GM23338 (cell line): Measurements from ENCODE around the gene DACH1. TPM values are rescaled to one million over a fixed set of nuclear protein-coding genes. Genes with fewer than 3 reads are reported as not detected.
A peak's percentile ranks its signal among the peaks of the same experiment; 100 is the strongest.

Source experiments
- ATAC-seq: fragments of 200-7000 bp; cut with Tn5 transposase; 3 replicates; pipeline ENCODE4 v1.9.1; 2020
- DNase-seq: peaks from one replicate; pipeline ENCODE4 v3.0.0-alpha.2; 2015; ENCODE audit warnings: low spot score
- H2AFZ ChIP-seq: fragments of 200-600 bp; sonication (generic); 2 replicates; pipeline ENCODE4 v1.8.0; 2016; ENCODE audit warnings: antibody characterized with exemption, mild to moderate bottlenecking, moderate library complexity
- H3F3A ChIP-seq: fragments of 200-600 bp; sonication (generic); replicated peaks from 2 replicates; pipeline ENCODE4 v1.8.0; 2017; ENCODE audit warnings: antibody characterized with exemption, mixed run types, low read depth
- H3K27ac ChIP-seq: fragments of 200-600 bp; sonication (generic); 2 replicates; pipeline ENCODE4 v1.6.1; 2016; ENCODE audit warnings: low read depth
- H3K27me3 ChIP-seq: fragments of 200-600 bp; sonication (generic); 2 replicates; pipeline ENCODE4 v1.8.0; 2016; ENCODE audit warnings: mild to moderate bottlenecking, mixed run types, moderate library complexity; ENCODE audit not compliant: insufficient read depth
- H3K36me3 ChIP-seq: fragments of 200-600 bp; sonication (generic); 2 replicates; pipeline ENCODE4 v1.8.0; 2016; ENCODE audit warnings: mild to moderate bottlenecking; ENCODE audit not compliant: insufficient read depth
- H3K4me1 ChIP-seq: fragments of 200-600 bp; sonication (generic); 2 replicates; pipeline ENCODE4 v1.8.0; 2016; ENCODE audit warnings: mild to moderate bottlenecking, moderate library complexity; ENCODE audit not compliant: insufficient read depth
- H3K4me2 ChIP-seq: fragments of 200-600 bp; sonication (generic); 2 replicates; pipeline ENCODE4 v1.7.1; 2017; ENCODE audit warnings: mixed run types
- H3K4me3 ChIP-seq: fragments of 200-600 bp; sonication (generic); 2 replicates; pipeline ENCODE4 v1.6.1; 2016; ENCODE audit warnings: mixed run types
- H3K79me2 ChIP-seq: fragments of 200-600 bp; sonication (generic); replicated peaks from 2 replicates; pipeline ENCODE4 v1.8.0; 2017; ENCODE audit warnings: mild to moderate bottlenecking; ENCODE audit not compliant: insufficient read depth
- H3K9me2 ChIP-seq: fragments of 200-600 bp; sonication (generic); 2 replicates; pipeline ENCODE4 v1.8.0; 2017; ENCODE audit not compliant: insufficient read depth
- H4K20me1 ChIP-seq: fragments of 200-600 bp; sonication (generic); replicated peaks from 2 replicates; pipeline ENCODE4 v1.8.0; 2017; ENCODE audit warnings: mild to moderate bottlenecking; ENCODE audit not compliant: insufficient read depth
- H3K27ac Mint-ChIP-seq: 2 replicates; pipeline ENCODE4 v1.8.0; 2020; ENCODE audit warnings: inconsistent platforms, mild to moderate bottlenecking, moderate library complexity, mixed read lengths
- H3K27me3 Mint-ChIP-seq: 3 replicates; pipeline ENCODE4 v1.8.0; 2022; ENCODE audit warnings: low read depth, mild to moderate bottlenecking, moderate library complexity, mixed read lengths, inconsistent platforms; ENCODE audit not compliant: insufficient read depth, poor library complexity
- H3K36me3 Mint-ChIP-seq: 3 replicates; pipeline ENCODE4 v1.8.0; 2021; ENCODE audit warnings: low read depth, mild to moderate bottlenecking, inconsistent platforms, moderate library complexity, mixed read lengths
- H3K4me1 Mint-ChIP-seq: 3 replicates; pipeline ENCODE4 v1.8.0; 2020; ENCODE audit warnings: mild to moderate bottlenecking, inconsistent platforms, mixed read lengths
- H3K4me3 Mint-ChIP-seq: 3 replicates; pipeline ENCODE4 v1.8.0; 2021; ENCODE audit warnings: moderate library complexity, mild to moderate bottlenecking, inconsistent platforms, mixed read lengths
- H3K9me3 Mint-ChIP-seq: 3 replicates; pipeline ENCODE4 v1.8.0; 2020; ENCODE audit warnings: moderate library complexity, mild to moderate bottlenecking, inconsistent platforms, mixed read lengths
- EZH2 ChIP-seq: fragments of 200-600 bp; sonication (generic); IDR thresholded peaks from one replicate; pipeline ENCODE4 v1.8.0; 2017; ENCODE audit warnings: antibody characterized with exemption, mild to moderate bottlenecking, low read depth; ENCODE audit not compliant: unreplicated experiment
- EZH2phosphoT487 ChIP-seq: fragments of 200-600 bp; sonication (generic); IDR thresholded peaks from one replicate; pipeline ENCODE4 v1.8.1; 2018; ENCODE audit warnings: antibody characterized with exemption; ENCODE audit not compliant: unreplicated experiment
- JUNB ChIP-seq: IDR thresholded peaks from one replicate; pipeline ENCODE4 v1.6.1; 2016; ENCODE audit warnings: antibody characterized with exemption; ENCODE audit not compliant: unreplicated experiment
- NANOG ChIP-seq: IDR thresholded peaks from 2 replicates; pipeline ENCODE4 v1.6.1; 2016; ENCODE audit warnings: antibody characterized with exemption, borderline replicate concordance
- POLR2AphosphoS5 ChIP-seq: IDR thresholded peaks from 2 replicates; pipeline ENCODE4 v1.6.1; 2016; ENCODE audit warnings: antibody characterized with exemption, low read depth
- STAT1 ChIP-seq: IDR thresholded peaks from one replicate; pipeline ENCODE4 v1.6.1; 2016; ENCODE audit warnings: antibody characterized with exemption; ENCODE audit not compliant: unreplicated experiment
- ZNF114 ChIP-seq: fragments of 250-450 bp; sonication (Bioruptor Pico); IDR thresholded peaks from 2 replicates; pipeline ENCODE4 v1.5.0; 2020; ENCODE audit warnings: mild to moderate bottlenecking, moderate library complexity
- ZNF331 ChIP-seq: fragments of 250-450 bp; sonication (Bioruptor Pico); IDR thresholded peaks from 2 replicates; pipeline ENCODE4 v1.5.0; 2020; ENCODE audit warnings: low read depth, mild to moderate bottlenecking, moderate library complexity
- polyA plus RNA-seq: library from polyadenylated mRNA; unstranded; fragments of >200 nt; fragmentation: Nextera tagmentation; extraction: Ambion mirVana; gene quantifications from 2 replicates; pipeline ENCODE4 v1.2.1, GENCODE V29; 2016
- total RNA-seq: library from RNA; depleted of rRNA; stranded (reverse); fragments of >200 nt; shearing (Covaris generic); gene quantifications from 2 replicates; pipeline ENCODE4 v1.2.3, GENCODE V29; 2014
- TF ChIP-seq, protein P1 (sequence below), 2 experiments: fragments of 200-600 bp in 1 of 2; sonication (generic) in 1 of 2; conservative IDR thresholded peaks; 2 replicates each; pipeline versions ENCODE4 v1.5.1 to v1.6.1; 2016 to 2017; ENCODE audit warnings: antibody characterized with exemption in 2 of 2, low read depth in 2 of 2, mild to moderate bottlenecking in 2 of 2, moderate library complexity in 1 of 2
- TF ChIP-seq, protein P2 (sequence below): IDR thresholded peaks from one replicate; pipeline ENCODE4 v1.6.1; 2018; ENCODE audit warnings: antibody characterized with exemption; ENCODE audit not compliant: unreplicated experiment
- TF ChIP-seq, protein P3 (sequence below): IDR thresholded peaks from 2 replicates; pipeline ENCODE4 v1.6.1; 2016; ENCODE audit warnings: antibody characterized with exemption

The DACH1 gene
- total and polyA plus RNA-seq, 2 experiments from 2014 or later: 0.45 to 0.57 TPM

DNA sequence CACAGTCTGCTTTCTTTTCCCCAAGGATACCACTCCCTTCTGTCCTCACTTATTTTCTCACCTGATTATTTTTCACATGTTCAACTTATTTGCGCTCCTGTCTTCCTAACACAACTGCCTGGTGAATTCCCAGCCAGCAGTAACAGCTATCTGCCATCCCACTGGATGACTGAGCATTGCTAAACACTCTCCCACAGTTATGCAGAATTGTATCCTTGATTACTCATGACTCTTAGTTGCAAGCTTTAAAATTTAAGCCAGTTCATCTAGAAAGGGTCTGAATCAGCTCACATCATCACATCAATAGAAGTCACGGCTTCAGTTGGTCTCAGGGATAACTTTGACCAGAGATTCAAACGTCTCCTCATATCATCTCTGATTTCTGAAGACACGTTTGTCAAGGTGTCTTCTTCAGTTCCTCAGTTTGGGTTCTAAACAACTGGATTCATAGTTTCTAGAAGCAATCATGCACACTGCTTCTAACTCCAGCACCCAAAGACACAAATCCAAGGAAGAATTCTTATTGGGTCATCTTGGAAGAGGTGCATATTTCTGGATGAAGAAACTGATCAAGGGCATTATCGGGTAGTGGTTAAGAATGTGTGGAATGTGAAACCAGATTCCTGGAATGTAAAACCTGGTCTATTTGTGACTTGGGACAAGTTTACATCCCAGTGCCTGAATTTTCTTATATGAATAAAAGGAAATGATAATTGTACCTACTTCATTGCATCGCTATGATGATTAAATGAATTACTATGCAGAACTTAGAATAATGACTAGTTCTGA is 13.9 kb upstream of the DACH1 start:
- peak overlapping the region; percentile 76; the same call in 1 of the 2 replicates for H3K27ac ChIP-seq
- TF ChIP-seq ZNF331 (CRISPR knock-in tag) (no peak), POLR2AphosphoS5 (no peak), EZH2 (no peak)
- TF ChIP-seq, protein P1, sequence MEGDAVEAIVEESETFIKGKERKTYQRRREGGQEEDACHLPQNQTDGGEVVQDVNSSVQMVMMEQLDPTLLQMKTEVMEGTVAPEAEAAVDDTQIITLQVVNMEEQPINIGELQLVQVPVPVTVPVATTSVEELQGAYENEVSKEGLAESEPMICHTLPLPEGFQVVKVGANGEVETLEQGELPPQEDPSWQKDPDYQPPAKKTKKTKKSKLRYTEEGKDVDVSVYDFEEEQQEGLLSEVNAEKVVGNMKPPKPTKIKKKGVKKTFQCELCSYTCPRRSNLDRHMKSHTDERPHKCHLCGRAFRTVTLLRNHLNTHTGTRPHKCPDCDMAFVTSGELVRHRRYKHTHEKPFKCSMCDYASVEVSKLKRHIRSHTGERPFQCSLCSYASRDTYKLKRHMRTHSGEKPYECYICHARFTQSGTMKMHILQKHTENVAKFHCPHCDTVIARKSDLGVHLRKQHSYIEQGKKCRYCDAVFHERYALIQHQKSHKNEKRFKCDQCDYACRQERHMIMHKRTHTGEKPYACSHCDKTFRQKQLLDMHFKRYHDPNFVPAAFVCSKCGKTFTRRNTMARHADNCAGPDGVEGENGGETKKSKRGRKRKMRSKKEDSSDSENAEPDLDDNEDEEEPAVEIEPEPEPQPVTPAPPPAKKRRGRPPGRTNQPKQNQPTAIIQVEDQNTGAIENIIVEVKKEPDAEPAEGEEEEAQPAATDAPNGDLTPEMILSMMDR (conservative IDR thresholded peaks at IDR 0.05; ENCODE audit: low read depth in 2 of 2): no peak
- no peaks in the 10 kb centered on the region for H3K9me2 ChIP-seq
- H3K4me1 Mint-ChIP-seq: peaks cover 31% of the 10 kb centered on the region
- H3K36me3 Mint-ChIP-seq: peaks cover 6% of the 10 kb centered on the region
- no peak overlapping the region for H3K4me3 ChIP-seq
- peaks cover 19% of the 10 kb centered on the region for H3K4me1 ChIP-seq
- H3K36me3 ChIP-seq: no peaks in the 10 kb centered on the region
- H3K79me2 ChIP-seq: no peaks in the 10 kb centered on the region
- peaks cover 17% of the 10 kb centered on the region; the same call in 2 of the 3 replicates for H3K9me3 Mint-ChIP-seq
- DNase-seq (peak; percentile 47), ATAC-seq (no peak)
- H3K4me3 Mint-ChIP-seq: no peak overlapping the region
- H3K27me3 ChIP-seq: no peaks in the 10 kb centered on the region
- no peaks in the 10 kb centered on the region for H3F3A ChIP-seq
- no peaks in the 10 kb centered on the region for H3K27me3 Mint-ChIP-seq
- H2AFZ ChIP-seq: no peak overlapping the region
- H3K4me2 ChIP-seq: peak overlapping the region; percentile 29; the same call in 1 of the 2 replicates
- H3K27ac Mint-ChIP-seq: no peak overlapping the region
- H4K20me1 ChIP-seq: no peaks in the 10 kb centered on the region

DNA sequence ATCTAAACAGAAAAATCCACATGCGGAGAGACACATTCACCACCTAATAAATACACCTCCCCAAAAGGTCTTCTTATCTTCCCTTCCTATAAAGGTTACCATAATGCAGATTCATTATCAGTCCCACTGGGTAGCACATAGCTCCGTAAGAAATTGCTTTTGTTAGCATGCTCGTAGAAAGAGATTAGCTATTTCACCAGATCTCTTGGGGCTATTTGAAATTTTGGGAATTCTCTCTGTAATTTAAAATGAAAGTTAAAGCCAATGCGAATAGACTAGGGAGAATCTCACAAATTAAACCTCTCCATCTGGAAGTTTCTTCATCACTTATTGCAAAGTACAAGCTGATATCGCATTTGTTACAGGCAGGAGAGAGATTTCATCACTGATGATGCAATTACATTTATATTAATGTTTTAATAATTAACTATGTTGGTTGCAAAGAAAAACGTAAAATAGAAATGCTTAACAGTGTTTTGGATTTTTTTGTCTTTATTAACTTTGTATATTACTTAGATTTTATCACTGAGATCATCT is 12.9 kb upstream of the DACH1 start:
- ATAC-seq: no peak
- H3K4me3 Mint-ChIP-seq: no peak overlapping the region
- TF ChIP-seq JUNB (no peak), EZH2phosphoT487 (no peak), STAT1 (no peak), NANOG (no peak), POLR2AphosphoS5 (no peak), ZNF114 (CRISPR knock-in tag) (no peak), EZH2 (no peak)
- TF ChIP-seq, protein P2, sequence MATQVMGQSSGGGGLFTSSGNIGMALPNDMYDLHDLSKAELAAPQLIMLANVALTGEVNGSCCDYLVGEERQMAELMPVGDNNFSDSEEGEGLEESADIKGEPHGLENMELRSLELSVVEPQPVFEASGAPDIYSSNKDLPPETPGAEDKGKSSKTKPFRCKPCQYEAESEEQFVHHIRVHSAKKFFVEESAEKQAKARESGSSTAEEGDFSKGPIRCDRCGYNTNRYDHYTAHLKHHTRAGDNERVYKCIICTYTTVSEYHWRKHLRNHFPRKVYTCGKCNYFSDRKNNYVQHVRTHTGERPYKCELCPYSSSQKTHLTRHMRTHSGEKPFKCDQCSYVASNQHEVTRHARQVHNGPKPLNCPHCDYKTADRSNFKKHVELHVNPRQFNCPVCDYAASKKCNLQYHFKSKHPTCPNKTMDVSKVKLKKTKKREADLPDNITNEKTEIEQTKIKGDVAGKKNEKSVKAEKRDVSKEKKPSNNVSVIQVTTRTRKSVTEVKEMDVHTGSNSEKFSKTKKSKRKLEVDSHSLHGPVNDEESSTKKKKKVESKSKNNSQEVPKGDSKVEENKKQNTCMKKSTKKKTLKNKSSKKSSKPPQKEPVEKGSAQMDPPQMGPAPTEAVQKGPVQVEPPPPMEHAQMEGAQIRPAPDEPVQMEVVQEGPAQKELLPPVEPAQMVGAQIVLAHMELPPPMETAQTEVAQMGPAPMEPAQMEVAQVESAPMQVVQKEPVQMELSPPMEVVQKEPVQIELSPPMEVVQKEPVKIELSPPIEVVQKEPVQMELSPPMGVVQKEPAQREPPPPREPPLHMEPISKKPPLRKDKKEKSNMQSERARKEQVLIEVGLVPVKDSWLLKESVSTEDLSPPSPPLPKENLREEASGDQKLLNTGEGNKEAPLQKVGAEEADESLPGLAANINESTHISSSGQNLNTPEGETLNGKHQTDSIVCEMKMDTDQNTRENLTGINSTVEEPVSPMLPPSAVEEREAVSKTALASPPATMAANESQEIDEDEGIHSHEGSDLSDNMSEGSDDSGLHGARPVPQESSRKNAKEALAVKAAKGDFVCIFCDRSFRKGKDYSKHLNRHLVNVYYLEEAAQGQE: no peak
- TF ChIP-seq, protein P1 (conservative IDR thresholded peaks at IDR 0.05; ENCODE audit: low read depth in 2 of 2): no peak
- TF ChIP-seq, protein P3, sequence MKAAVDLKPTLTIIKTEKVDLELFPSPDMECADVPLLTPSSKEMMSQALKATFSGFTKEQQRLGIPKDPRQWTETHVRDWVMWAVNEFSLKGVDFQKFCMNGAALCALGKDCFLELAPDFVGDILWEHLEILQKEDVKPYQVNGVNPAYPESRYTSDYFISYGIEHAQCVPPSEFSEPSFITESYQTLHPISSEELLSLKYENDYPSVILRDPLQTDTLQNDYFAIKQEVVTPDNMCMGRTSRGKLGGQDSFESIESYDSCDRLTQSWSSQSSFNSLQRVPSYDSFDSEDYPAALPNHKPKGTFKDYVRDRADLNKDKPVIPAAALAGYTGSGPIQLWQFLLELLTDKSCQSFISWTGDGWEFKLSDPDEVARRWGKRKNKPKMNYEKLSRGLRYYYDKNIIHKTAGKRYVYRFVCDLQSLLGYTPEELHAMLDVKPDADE: no peak

More for the DNA sequence above, 12.9 kb upstream of the DACH1 start:
- no peak overlapping the region for H3K27ac ChIP-seq
- Mint-ChIP-seq H3K27ac (no peak overlapping the region; the same call in 1 of the 2 replicates), H3K27me3 (no peaks in the 10 kb centered on the region), H3K4me1 (peaks cover 31% of the 10 kb centered on the region), H3K36me3 (peaks cover 6% of the 10 kb centered on the region), H3K9me3 (peaks cover 17% of the 10 kb centered on the region; the same call in 2 of the 3 replicates)
- H3F3A ChIP-seq: no peaks in the 10 kb centered on the region
- no peaks in the 10 kb centered on the region for H3K36me3 ChIP-seq
- no peaks in the 10 kb centered on the region for H3K79me2 ChIP-seq
- H2AFZ ChIP-seq: no peak overlapping the region
- H3K27me3 ChIP-seq: no peaks in the 10 kb centered on the region
- no peak overlapping the region for H3K4me3 ChIP-seq
- H3K4me1 ChIP-seq: peaks cover 19% of the 10 kb centered on the region
- H3K4me2 ChIP-seq: no peak overlapping the region
- no peak for DNase-seq
- no peaks in the 10 kb centered on the region for H4K20me1 ChIP-seq
- H3K9me2 ChIP-seq: no peaks in the 10 kb centered on the region
